ENCODE measurements around the gene FAM168A.
A peak's percentile ranks its signal among the peaks of the same experiment; 100 is the strongest.

The FAM168A gene

DNA sequence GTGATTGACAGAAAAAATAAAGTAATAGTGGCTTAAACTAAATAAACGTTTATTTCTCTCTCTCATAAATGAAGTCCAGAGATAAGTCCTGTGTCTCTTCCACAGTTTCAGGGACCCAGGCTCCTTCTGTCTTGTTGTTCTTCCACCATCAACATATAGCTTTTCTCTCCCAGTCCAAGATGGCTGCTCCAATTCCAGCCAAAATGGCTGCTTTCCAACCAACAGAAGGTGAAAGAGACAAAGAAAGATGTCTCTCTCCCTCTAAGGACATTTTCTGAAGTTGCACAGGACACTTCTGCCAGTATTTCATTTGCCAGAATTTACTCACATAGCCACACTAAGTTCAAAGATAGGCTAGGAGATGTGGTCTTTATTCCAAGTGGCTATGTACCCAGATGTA, 39.1 kb upstream of the FAM168A start:
- no peak overlapping the region for H3K4me3 ChIP-seq (replicated peaks in 1 of 2; ENCODE audit: low read depth in 2 of 2, low read length in 2 of 2)
- no peak for DNase-seq (ENCODE audit: low read depth in 2 of 2)
- TF ChIP-seq, protein P1, sequence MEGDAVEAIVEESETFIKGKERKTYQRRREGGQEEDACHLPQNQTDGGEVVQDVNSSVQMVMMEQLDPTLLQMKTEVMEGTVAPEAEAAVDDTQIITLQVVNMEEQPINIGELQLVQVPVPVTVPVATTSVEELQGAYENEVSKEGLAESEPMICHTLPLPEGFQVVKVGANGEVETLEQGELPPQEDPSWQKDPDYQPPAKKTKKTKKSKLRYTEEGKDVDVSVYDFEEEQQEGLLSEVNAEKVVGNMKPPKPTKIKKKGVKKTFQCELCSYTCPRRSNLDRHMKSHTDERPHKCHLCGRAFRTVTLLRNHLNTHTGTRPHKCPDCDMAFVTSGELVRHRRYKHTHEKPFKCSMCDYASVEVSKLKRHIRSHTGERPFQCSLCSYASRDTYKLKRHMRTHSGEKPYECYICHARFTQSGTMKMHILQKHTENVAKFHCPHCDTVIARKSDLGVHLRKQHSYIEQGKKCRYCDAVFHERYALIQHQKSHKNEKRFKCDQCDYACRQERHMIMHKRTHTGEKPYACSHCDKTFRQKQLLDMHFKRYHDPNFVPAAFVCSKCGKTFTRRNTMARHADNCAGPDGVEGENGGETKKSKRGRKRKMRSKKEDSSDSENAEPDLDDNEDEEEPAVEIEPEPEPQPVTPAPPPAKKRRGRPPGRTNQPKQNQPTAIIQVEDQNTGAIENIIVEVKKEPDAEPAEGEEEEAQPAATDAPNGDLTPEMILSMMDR (IDR thresholded peaks at IDR 0.05; ENCODE audit: low read depth, low read length) = no peak

DNA sequence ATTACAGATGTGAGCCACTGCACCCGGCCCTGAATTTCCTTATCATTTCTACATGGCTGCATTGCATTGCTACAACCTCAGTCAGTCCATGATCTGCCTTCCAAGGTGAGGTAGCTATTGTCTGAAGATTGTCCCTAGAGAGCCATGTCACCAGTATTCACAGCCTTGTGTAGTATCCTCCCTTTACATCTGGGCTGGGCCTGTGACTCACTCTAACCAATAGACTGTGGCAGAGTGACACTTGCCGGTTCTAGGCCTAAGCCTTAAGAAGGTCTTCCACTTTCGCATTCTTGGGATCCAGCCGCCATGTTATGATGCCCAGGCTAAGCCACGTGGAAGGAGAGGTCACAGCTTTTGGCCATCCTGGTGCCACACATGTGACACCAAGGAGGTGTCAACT, 38.3 kb upstream of the FAM168A start:
- no peak for DNase-seq (ENCODE audit: low read depth in 2 of 2)
- TF ChIP-seq, protein P1 (IDR thresholded peaks at IDR 0.05; ENCODE audit: low read depth, low read length) = no peak
- H3K4me3 ChIP-seq (replicated peaks in 1 of 2; ENCODE audit: low read depth in 2 of 2, low read length in 2 of 2) = no peak overlapping the region

DNA sequence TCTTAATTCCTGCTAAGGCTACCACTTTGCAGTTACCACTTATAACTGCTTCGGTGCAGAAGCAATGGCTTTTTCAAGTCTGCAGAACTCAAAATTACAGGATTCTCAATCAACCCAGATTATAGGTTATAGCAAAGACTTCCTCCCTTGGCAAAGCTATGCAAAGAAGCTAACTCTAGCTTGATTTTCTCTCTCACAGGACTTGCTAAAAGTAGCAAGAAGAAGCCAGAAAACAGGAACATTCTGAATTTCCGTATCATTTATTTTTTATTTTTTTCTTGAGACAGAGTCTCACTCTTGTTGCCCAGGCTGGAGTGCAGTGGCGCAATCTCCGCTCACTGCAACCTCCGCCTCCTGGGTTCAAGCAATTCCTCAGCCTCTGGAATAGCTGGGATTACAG, 37.8 kb upstream of the FAM168A start:
- no peak for DNase-seq (ENCODE audit: low read depth in 2 of 2)
- H3K4me3 ChIP-seq (replicated peaks in 1 of 2; ENCODE audit: low read depth in 2 of 2, low read length in 2 of 2) = no peak overlapping the region
- TF ChIP-seq, protein P1 (IDR thresholded peaks at IDR 0.05; ENCODE audit: low read depth, low read length) = no peak

DNA sequence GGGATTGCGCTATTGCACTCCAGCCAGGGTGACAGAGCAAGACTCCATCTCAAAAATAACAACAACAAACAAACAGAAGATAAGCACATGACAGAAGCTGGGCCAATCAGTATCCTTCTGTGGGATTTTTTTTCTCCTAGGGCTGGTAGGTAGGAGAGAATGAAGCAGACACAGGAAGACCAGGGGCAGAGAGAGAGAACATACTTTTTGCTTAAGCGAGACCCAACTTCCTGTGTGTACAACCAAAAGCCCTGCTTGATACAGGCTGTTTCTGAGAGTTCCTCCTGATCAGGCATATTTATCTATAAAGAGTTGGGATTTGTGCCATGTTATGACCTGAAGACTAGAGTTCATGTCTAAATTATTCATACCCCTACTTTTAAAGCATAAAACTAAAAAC, 36.1 kb upstream of the FAM168A start:
- TF ChIP-seq, protein P1 (IDR thresholded peaks at IDR 0.05; ENCODE audit: low read depth, low read length) = no peak
- DNase-seq (ENCODE audit: low read depth in 2 of 2) = no peak

DNA sequence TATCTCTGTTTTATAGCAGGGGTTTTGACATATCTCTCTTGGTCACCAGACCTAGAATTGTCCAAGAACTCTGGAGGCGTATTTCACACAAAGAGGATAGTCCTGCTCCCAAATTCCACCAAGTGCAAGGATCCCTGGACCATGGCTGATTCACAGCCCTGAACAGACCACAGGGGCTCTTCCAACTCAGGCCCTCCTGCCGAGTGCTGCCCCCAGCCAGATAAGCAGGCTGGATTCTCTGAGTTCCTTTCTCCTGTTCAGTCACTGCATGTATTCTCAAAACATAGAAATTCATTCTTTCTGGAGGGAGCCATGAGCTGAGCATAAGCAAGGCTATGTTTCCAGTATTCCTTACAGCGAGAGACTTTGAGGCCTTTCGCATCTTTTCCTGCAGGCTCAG, 35.1 kb upstream of the FAM168A start:
- DNase-seq (ENCODE audit: low read depth in 2 of 2) = no peak

More for the DNA sequence above, 36.1 kb upstream of the FAM168A start:
- no peak overlapping the region for H3K4me3 ChIP-seq (replicated peaks in 1 of 2; ENCODE audit: low read depth in 2 of 2, low read length in 2 of 2)

DNA sequence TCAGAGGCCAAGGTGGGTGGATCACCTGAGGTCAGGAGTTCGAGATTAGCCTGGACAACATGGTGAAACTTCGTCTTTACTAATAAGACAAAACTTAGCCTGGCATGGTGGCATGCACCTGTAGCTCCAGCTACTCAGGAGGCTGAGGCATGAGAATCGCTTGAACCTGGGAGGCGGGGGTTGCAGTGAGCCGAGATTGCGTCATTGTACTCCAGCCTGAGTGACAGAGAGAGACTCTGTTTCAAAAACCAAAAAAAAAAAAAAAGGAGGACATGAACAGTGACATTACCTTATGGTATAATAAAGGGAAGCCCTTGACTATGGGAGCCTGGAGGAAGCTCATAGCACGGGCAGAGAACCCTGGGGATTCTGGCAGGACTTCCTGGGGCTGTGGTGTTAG, 32.0 kb upstream of the FAM168A start:
- TF ChIP-seq, protein P1 (IDR thresholded peaks at IDR 0.05; ENCODE audit: low read depth, low read length) = no peak
- no peak for DNase-seq (ENCODE audit: low read depth in 2 of 2)
- H3K4me3 ChIP-seq (replicated peaks in 1 of 2; ENCODE audit: low read depth in 2 of 2, low read length in 2 of 2) = no peak overlapping the region

More for the DNA sequence above, 35.1 kb upstream of the FAM168A start:
- no peak overlapping the region for H3K4me3 ChIP-seq (replicated peaks in 1 of 2; ENCODE audit: low read depth in 2 of 2, low read length in 2 of 2)
- TF ChIP-seq, protein P1 (IDR thresholded peaks at IDR 0.05; ENCODE audit: low read depth, low read length) = no peak

DNA sequence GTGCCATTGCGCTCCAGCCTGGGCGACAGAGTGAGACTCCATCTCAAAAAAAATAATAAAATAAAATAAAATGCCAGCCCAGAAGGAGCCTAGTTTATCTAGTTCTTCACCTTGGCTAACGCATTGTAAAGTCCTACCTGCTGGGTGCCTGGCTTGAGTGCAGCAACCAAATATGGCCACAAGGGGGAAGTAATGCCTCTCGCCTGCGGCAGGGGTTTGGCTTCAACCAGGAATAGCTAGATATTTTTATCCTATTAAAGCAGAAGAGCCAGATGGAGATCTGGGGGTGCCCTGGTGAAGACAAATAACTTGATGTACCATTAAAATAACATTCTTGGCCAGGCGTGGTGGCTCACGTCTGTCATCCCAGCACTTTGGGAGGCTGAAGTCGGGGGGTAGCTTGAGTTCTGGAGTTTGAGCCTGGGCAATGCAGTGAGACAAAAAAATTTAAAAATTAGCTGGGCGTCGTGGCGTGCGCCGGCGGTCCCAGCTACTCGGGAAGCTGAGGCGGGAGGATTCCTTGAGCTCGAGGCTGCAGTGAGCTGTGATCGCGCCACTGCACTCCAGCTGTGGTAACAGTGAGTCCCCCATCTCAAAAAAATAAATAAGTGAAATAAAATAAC, 27.9 kb upstream of the FAM168A start:
- TF ChIP-seq, protein P1 (IDR thresholded peaks at IDR 0.05; ENCODE audit: low read depth, low read length) = peak; percentile 94
- peak; percentile 72 to 76 for DNase-seq (ENCODE audit: low read depth in 2 of 2)
- peak overlapping the region in 1 of 2 donors; percentile 30 for H3K4me3 ChIP-seq (replicated peaks in 1 of 2; ENCODE audit: low read depth in 2 of 2, low read length in 2 of 2)
